ENCODE data around the gene PCDHB2. TPM values are rescaled to one million over a fixed set of nuclear protein-coding genes. Genes with fewer than 3 reads are reported as not detected.
A peak's percentile ranks its signal among the peaks of the same experiment; 100 is the strongest.

The PCDHB2 gene
- 103 TPM for total RNA-seq (ENCODE audit: unreplicated experiment)
- long read RNA-seq, full-length matches to known transcripts: 38 of 38 reads
- long read RNA-seq, partial matches to known transcripts: 0 of 38 reads
- long read RNA-seq, other reads (novel, unspliced or antisense): 0 of 38 reads

DNA sequence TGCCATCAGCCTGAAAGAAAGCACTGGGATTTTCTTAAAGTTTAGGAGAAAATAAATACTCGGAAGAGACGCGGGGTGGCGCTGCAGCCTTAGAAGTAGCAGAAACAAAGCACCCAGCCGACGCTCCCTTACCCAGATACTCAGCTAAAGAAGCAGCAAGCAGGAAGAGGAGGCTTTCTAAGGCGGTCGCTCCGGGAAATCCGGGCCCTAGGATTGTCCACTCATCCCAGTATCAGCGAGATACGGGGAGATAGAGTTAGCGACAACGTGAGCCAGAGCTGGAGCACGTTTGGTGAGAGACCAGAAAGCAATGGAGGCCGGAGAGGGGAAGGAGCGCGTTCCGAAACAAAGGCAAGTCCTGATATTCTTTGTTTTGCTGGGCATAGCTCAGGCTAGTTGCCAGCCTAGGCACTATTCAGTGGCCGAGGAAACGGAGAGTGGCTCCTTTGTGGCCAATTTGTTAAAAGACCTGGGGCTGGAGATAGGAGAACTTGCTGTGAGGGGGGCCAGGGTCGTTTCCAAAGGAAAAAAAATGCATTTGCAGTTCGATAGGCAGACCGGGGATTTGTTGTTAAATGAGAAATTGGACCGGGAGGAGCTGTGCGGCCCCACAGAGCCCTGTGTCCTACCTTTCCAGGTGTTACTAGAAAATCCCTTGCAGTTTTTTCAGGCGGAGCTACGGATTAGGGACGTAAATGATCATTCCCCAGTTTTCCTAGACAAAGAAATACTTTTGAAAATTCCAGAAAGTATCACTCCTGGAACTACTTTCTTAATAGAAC, at the start of gene PCDHB2:
Gene PCDHB2, plus strand, starts transcription at position 135 of the 782 bp plus-strand sequence. Its CDS starts 176 bp downstream, at position 311.
- TF ChIP-seq, protein P1, sequence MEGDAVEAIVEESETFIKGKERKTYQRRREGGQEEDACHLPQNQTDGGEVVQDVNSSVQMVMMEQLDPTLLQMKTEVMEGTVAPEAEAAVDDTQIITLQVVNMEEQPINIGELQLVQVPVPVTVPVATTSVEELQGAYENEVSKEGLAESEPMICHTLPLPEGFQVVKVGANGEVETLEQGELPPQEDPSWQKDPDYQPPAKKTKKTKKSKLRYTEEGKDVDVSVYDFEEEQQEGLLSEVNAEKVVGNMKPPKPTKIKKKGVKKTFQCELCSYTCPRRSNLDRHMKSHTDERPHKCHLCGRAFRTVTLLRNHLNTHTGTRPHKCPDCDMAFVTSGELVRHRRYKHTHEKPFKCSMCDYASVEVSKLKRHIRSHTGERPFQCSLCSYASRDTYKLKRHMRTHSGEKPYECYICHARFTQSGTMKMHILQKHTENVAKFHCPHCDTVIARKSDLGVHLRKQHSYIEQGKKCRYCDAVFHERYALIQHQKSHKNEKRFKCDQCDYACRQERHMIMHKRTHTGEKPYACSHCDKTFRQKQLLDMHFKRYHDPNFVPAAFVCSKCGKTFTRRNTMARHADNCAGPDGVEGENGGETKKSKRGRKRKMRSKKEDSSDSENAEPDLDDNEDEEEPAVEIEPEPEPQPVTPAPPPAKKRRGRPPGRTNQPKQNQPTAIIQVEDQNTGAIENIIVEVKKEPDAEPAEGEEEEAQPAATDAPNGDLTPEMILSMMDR (IDR thresholded peaks at IDR 0.05; ENCODE audit: partially characterized antibody, unreplicated experiment): peak; percentile 95

DNA sequence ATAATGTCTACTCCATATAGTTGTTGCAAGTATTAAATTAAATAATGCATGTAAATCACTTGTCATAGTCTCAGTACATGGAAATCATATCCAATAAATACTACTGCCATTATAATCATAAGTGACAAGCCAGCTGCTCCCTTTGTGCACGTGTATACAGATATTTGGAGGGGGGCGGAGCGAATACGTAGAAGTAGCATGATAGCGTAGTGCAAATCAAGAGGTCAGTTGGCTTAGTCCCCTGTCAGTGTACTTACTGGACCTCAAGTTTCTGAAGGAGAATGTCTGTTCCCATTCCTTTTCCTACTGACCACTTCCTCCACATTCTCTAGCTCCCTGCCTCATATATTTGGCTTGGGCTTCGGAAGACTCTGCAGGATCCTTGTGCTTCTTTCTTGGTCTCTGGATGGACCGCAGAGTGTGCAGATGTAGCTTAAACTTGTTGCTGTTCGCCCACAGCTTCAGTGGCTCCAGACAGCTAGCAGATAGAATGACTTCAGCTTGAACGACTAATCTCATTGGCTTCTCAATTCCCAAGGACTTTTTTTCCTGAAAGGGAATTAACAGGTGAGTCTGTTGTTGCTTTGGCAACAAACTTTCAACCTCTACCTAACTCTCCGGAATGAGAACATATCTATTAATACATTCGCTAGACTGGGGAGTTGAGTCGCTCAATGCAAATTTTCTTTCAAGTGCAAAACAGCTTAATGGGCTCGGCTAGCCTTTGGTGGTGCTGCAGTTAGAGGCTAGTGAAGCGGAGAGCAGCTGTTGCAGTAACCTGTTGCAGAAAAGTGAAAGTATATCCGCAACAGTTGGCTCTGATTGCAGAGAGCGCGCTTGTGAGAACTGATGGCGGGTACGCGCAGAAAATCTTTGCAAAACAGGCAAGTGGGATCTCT, 43.5 kb upstream of the PCDHB2 start, which contains the start of gene PCDHB1:
Gene PCDHB1, plus strand, starts transcription at position 753 of the 899 bp plus-strand sequence. Its CDS starts 97 bp downstream, at position 850.
- H3K27me3 Mint-ChIP-seq (ENCODE audit: unreplicated experiment): peaks cover 6% of the 10 kb centered on the region
- TF ChIP-seq, protein P1 (IDR thresholded peaks at IDR 0.05; ENCODE audit: partially characterized antibody, unreplicated experiment): no peak
- peaks cover 2% of the 10 kb centered on the region for H3K4me1 Mint-ChIP-seq (ENCODE audit: low read depth, unreplicated experiment)
- H3K27ac Mint-ChIP-seq (ENCODE audit: unreplicated experiment): no peak within 1 kb of the TSS
- no peaks in the 10 kb centered on the region for H3K9me3 Mint-ChIP-seq (ENCODE audit: unreplicated experiment)
- peak within 1 kb of the TSS; percentile 90 for H3K4me3 Mint-ChIP-seq (ENCODE audit: unreplicated experiment)
- DNase-seq: no peak
- no peaks in the 10 kb centered on the region for H3K36me3 Mint-ChIP-seq (ENCODE audit: unreplicated experiment)

More for the DNA sequence above, at the start of gene PCDHB2:
- Mint-ChIP-seq H3K4me3 (ENCODE audit: unreplicated experiment) (peak within 1 kb of the TSS; percentile 97), H3K36me3 (ENCODE audit: unreplicated experiment) (peaks cover 33% of the 10 kb centered on the region), H3K27ac (ENCODE audit: unreplicated experiment) (peak within 1 kb of the TSS; percentile 98), H3K27me3 (ENCODE audit: unreplicated experiment) (peaks cover 13% of the 10 kb centered on the region), H3K4me1 (ENCODE audit: low read depth, unreplicated experiment) (peaks cover 2% of the 10 kb centered on the region), H3K9me3 (ENCODE audit: unreplicated experiment) (peaks cover 26% of the 10 kb centered on the region)
- DNase-seq: peak; percentile 76

DNA sequence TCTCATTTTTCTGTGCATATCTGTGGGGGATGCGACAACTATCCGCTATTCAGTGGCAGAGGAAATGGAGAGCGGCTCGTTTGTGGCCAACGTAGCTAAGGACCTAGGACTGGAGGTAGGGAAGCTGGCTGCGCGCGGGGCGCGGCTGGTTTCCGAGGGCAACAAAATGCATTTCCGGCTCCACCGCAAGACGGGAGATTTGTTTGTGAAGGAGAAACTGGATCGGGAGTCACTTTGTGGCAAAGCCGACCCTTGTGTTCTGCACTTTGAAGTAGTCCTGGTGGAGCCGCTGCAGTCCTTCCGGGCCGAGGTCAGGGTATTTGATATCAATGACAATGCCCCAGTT, 42.9 kb upstream of the PCDHB2 start:
- Mint-ChIP-seq H3K4me1 (ENCODE audit: low read depth, unreplicated experiment) (peaks cover 2% of the 10 kb centered on the region), H3K27me3 (ENCODE audit: unreplicated experiment) (peaks cover 3% of the 10 kb centered on the region), H3K27ac (ENCODE audit: unreplicated experiment) (no peak overlapping the region), H3K36me3 (ENCODE audit: unreplicated experiment) (no peaks in the 10 kb centered on the region), H3K4me3 (ENCODE audit: unreplicated experiment) (peak overlapping the region; percentile 90), H3K9me3 (ENCODE audit: unreplicated experiment) (no peaks in the 10 kb centered on the region)
- TF ChIP-seq, protein P1 (IDR thresholded peaks at IDR 0.05; ENCODE audit: partially characterized antibody, unreplicated experiment): no peak
- DNase-seq: no peak

DNA sequence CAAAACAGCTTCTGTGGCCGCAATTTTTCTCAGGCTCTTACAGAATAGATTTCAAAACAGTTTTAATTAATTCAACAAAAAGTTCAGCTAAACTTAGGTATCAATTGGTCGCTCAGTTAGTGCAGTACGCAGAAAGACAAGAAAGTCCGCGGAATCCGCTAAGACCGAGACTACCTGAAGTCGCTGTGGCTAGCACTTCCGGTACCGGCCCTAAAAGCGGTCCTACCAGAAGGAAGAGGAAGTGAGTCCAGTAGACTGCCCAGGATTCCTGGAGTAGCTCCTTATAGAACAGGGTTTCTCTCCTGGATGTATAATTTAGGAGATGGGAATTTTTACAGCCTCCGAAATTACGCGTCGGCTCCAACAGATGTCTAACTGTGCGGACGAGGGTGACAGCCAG, 16.6 kb upstream of the PCDHB2 start:
- Mint-ChIP-seq H3K4me1 (ENCODE audit: low read depth, unreplicated experiment) (peaks cover 2% of the 10 kb centered on the region), H3K9me3 (ENCODE audit: unreplicated experiment) (peaks cover 6% of the 10 kb centered on the region), H3K4me3 (ENCODE audit: unreplicated experiment) (peak overlapping the region; percentile 86), H3K27me3 (ENCODE audit: unreplicated experiment) (peaks cover 9% of the 10 kb centered on the region), H3K27ac (ENCODE audit: unreplicated experiment) (peak overlapping the region; percentile 74), H3K36me3 (ENCODE audit: unreplicated experiment) (no peaks in the 10 kb centered on the region)
- TF ChIP-seq, protein P1 (IDR thresholded peaks at IDR 0.05; ENCODE audit: partially characterized antibody, unreplicated experiment): no peak
- DNase-seq: peak; percentile 52
